ENCODE results near the gene SMPD4. TPM values are rescaled to one million over a fixed set of nuclear protein-coding genes. Genes with fewer than 3 reads are reported as not detected.
"Not testable (repeated sequence)": the region's sequence is repeated elsewhere in the genome, so short reads cannot be mapped to it uniquely, and the experiment has no call there.

Gene SMPD4
- 100 to 1,000 TPM in 1 of 4 donors, 10 to 100 TPM in 3; 52.7 to 140 (median 65.0) TPM for total RNA-seq

- TF ChIP-seq POLR2AphosphoS5 (IDR thresholded peaks at IDR 0.05) (peak in 1 of 3 donors; percentile 43), POLR2A (IDR thresholded peaks at IDR 0.05) (peak in 1 of 2 donors; percentile 23), EP300 (IDR thresholded peaks at IDR 0.05) (no peak), CTCF (IDR thresholded peaks at IDR 0.05) (no peak)
- H3K27me3 ChIP-seq, result no peaks in the 10 kb centered on the region
- 0% methylated on average over 14 of the region's 55 CpGs for WGBS
These were observed at the start of gene SMPD4 for GRCh38 chr2:130181325-130181879. Gene SMPD4 (minus strand): TSS chr2:130181602. CDS start chr2:130176592, 5,010 bp downstream.

GRCh38 chr2:130230907-130231306 is 49.5 kb upstream of the SMPD4 start:
- not testable (repeated sequence) for H3K36me3 ChIP-seq; H3K4me1 ChIP-seq; DNase-seq (ENCODE audit: low spot score in 2 of 2); H3K27ac ChIP-seq; H3K9me3 ChIP-seq; H3K4me3 ChIP-seq
- peaks cover 20% of the 10 kb centered on the region for H3K27me3 ChIP-seq
- WGBS, result 93% methylated on average over 6 of the region's 15 CpGs

More at GRCh38 chr2:130181325-130181879, at the start of gene SMPD4:
- DNase-seq (ENCODE audit: low spot score in 2 of 2), result peak; percentile 98
- H3K4me3 ChIP-seq, result peak within 1 kb of the TSS; percentile 98
- no peaks in the 10 kb centered on the region for H3K9me3 ChIP-seq
- H3K4me1 ChIP-seq, result peaks cover 24% of the 10 kb centered on the region
- H3K27ac ChIP-seq, result peak within 1 kb of the TSS; percentile 90
- peaks cover 4% of the 10 kb centered on the region for H3K36me3 ChIP-seq

- 100% methylated on average over 5 of the region's 18 CpGs for WGBS
- not testable (repeated sequence) for H3K9me3 ChIP-seq; H3K36me3 ChIP-seq; H3K27ac ChIP-seq; DNase-seq (ENCODE audit: low spot score in 2 of 2); H3K4me3 ChIP-seq; H3K4me1 ChIP-seq
- H3K27me3 ChIP-seq, result peaks cover 21% of the 10 kb centered on the region
These were observed 49.0 kb upstream of the SMPD4 start for GRCh38 chr2:130230376-130230775.

GRCh38 chr2:130229161-130229510 is 47.7 kb upstream of the SMPD4 start:
- WGBS, result 43% methylated on average over 8 of the region's 48 CpGs
- peaks cover 22% of the 10 kb centered on the region for H3K27me3 ChIP-seq
- H3K4me3 ChIP-seq, result peak overlapping the region; percentile 9
- H3K27ac ChIP-seq; DNase-seq (ENCODE audit: low spot score in 2 of 2); H3K36me3 ChIP-seq; H3K4me1 ChIP-seq; H3K9me3 ChIP-seq: not testable (repeated sequence)

GRCh38 chr2:130228467-130229160 is 47.2 kb upstream of the SMPD4 start:
- H3K9me3 ChIP-seq; H3K36me3 ChIP-seq; DNase-seq (ENCODE audit: low spot score in 2 of 2); H3K4me1 ChIP-seq; H3K27ac ChIP-seq: not testable (repeated sequence)
- peak overlapping the region; percentile 9 for H3K4me3 ChIP-seq
- peaks cover 23% of the 10 kb centered on the region for H3K27me3 ChIP-seq
- WGBS, result 68% methylated on average over 10 of the region's 69 CpGs

- not testable (repeated sequence) for H3K36me3 ChIP-seq; DNase-seq (ENCODE audit: low spot score in 2 of 2); H3K9me3 ChIP-seq; H3K4me3 ChIP-seq; H3K27ac ChIP-seq; H3K4me1 ChIP-seq
- WGBS, result 93% methylated on average over 20 of the region's 21 CpGs
- peaks cover 23% of the 10 kb centered on the region for H3K27me3 ChIP-seq
These were observed 46.6 kb upstream of the SMPD4 start for GRCh38 chr2:130228005-130228404.

GRCh38 chr2:130222523-130222922 is 41.1 kb upstream of the SMPD4 start:
- not testable (repeated sequence) for H3K4me3 ChIP-seq; H3K4me1 ChIP-seq; DNase-seq (ENCODE audit: low spot score in 2 of 2); H3K9me3 ChIP-seq; H3K36me3 ChIP-seq; H3K27ac ChIP-seq
- whole genome bisulfite sequencing, result 40% methylated on average over 4 of the region's 4 CpGs
- H3K27me3 ChIP-seq, result peaks cover 11% of the 10 kb centered on the region

GRCh38 chr2:130220505-130220904 is 39.1 kb upstream of the SMPD4 start:
- not testable (repeated sequence) for H3K4me1 ChIP-seq; H3K27ac ChIP-seq; H3K9me3 ChIP-seq; H3K4me3 ChIP-seq; H3K36me3 ChIP-seq; DNase-seq (ENCODE audit: low spot score in 2 of 2); H3K27me3 ChIP-seq
- 33% methylated on average over 1 of the region's 1 CpG for WGBS

GRCh38 chr2:130219147-130219546 is 37.7 kb upstream of the SMPD4 start:
- not testable (repeated sequence) for DNase-seq (ENCODE audit: low spot score in 2 of 2); H3K36me3 ChIP-seq; H3K27me3 ChIP-seq; H3K27ac ChIP-seq; H3K9me3 ChIP-seq; H3K4me1 ChIP-seq; H3K4me3 ChIP-seq
- 74% methylated on average over 2 of the region's 2 CpGs for WGBS

- not testable (repeated sequence) for H3K27me3 ChIP-seq; H3K4me1 ChIP-seq; DNase-seq (ENCODE audit: low spot score in 2 of 2); H3K4me3 ChIP-seq; H3K9me3 ChIP-seq; H3K36me3 ChIP-seq; H3K27ac ChIP-seq
- WGBS, result 81% methylated on average over 10 of the region's 13 CpGs
These were observed 25.6 kb upstream of the SMPD4 start for GRCh38 chr2:130207051-130207450.

- not testable (repeated sequence) for H3K4me1 ChIP-seq; H3K9me3 ChIP-seq; DNase-seq (ENCODE audit: low spot score in 2 of 2); H3K27me3 ChIP-seq; H3K4me3 ChIP-seq; H3K36me3 ChIP-seq; H3K27ac ChIP-seq
- no CpG with 5 or more reads among the region's 3 CpGs for WGBS
These were observed 21.7 kb upstream of the SMPD4 start for GRCh38 chr2:130203150-130203549.

- not testable (repeated sequence) for H3K27ac ChIP-seq; H3K9me3 ChIP-seq; DNase-seq (ENCODE audit: low spot score in 2 of 2); H3K27me3 ChIP-seq; H3K4me1 ChIP-seq; H3K36me3 ChIP-seq; H3K4me3 ChIP-seq
- WGBS, result no CpG with 5 or more reads among the region's 7 CpGs
These were observed 21.1 kb upstream of the SMPD4 start for GRCh38 chr2:130202518-130202917.
